GDM1 (cell line): ENCODE results near the gene CAP2.
"Not testable (repeated sequence)": the region's sequence is repeated elsewhere in the genome, so short reads cannot be mapped to it uniquely, and the experiment has no call there.

Source experiments
- DNase-seq: peaks from one replicate; lab custom pipeline; 2025; lab: John Stamatoyannopoulos, UW

Gene CAP2

DNA sequence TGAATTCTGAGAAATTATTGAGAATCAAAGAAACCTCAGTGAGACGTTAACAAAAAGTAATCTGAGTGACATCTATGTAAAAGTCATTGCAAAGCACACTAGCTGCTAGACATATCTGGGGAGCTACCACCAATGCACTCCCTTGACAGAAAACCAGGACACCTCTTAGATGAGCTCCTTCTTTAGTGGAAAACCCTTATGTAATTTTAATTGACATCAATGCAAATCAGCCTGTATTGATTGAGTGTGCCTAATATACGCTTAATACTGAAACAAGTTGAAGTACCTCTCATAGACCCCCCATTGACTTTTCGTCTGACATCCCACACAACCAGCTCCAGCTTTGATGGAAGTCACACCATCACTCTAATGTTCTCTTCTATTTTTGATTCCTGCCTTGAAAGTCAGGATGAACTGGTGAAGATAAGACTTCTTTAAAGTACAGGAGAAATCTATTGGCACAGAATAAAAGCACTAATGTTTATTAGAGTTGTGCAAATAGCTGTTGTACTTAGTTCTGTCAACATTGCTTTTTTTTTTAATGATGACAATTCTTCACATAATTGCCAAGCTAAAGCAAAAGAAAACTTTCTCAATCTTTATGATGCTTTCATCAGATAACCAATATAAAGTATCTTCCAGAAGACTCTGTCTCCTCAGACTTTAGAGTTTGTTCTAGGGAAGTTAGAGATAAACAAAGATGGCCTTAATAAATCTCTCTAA lies 108.7 kb downstream of the CAP2 start:
- DNase-seq: no peak

DNA sequence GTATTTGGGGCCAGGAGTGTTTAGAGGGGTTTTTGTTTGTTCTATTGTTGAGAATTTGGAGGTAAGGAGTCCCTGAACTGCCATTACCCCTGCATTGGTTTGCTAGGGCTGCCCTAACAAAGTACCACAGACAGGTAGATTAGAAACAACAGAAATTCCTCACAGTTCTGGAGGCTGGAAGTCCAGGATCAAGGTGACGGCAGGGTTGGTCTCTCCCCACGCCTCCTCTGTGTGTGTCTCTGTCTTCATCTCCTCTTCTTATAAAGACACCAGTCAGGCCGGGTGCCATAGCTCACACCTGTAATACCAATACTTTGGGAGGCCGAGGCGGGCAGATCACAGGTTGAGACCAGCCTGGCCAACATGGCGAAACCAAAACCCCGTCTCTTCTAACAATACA lies 109.7 kb downstream of the CAP2 start:
- DNase-seq: no peak

- no peak for DNase-seq
Measured at GRCh38 chr6:17504005-17504404, 110.6 kb downstream of the CAP2 start.

- DNase-seq: no peak
Measured at GRCh38 chr6:17505062-17505476, 111.7 kb downstream of the CAP2 start.

GRCh38 chr6:17505767-17506280 lies 112.4 kb downstream of the CAP2 start:
- no peak for DNase-seq

GRCh38 chr6:17506531-17506930 lies 113.1 kb downstream of the CAP2 start:
- DNase-seq: no peak

- DNase-seq: no peak
Measured at GRCh38 chr6:17506962-17507361, 113.6 kb downstream of the CAP2 start.

DNA sequence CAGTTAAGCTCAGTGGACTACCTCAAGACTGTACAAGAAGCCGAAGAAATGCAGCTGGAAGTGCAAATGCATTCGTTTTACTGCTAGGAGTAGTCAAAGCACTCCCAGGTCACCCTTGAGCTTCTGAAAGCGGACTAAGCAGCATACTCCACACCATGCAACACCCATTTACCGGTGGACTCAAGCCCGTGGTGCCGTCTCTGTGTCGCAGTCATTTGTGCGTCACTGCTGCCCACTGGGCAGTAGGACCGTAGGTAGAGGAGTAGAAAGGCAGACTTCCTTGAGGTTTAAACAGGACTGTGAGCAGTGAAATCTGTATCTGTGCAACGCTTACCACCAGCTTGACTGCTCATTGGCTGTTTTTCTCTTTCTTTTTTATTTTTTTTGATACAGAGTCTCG lies 117.7 kb downstream of the CAP2 start:
- no peak for DNase-seq

DNA sequence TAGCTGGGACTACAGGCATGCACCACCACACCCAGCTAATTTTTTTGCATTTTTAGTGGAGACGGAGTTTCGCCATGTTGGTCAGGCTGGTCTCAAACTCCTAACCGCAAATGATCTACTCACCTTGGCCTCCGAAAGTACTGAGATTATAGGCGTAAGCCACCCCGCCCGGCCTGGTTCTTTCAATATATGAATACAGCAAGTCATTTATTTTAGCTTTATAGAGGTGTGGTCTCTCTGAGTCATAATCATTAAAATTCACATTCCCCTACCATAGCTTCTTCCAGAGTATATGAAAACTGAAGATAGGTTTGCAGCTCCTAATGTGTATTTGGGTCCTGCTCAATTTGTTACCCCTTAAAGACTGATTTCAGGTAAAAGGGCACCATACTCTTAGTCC lies 118.2 kb downstream of the CAP2 start:
- DNase-seq: no peak

DNA sequence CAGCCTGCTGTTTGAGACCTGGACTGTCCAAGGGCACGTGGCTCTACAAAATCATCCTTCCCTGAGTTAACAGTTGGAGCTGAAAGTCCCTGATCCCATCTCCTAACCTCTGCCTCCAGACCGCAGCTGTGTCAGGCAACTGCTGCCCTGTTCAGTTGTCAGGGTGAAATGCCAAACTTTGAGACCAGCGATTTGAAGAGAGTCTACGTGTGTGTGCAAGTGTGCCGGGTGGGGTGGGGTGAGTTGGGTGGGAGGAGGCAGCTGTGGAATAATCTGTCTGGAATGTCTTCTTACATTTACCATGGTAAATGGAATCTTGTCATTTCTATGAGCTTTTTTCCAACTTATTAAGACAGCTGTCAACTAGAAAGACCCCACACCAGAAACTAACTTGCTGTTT lies 125.7 kb downstream of the CAP2 start:
- DNase-seq: no peak

GRCh38 chr6:17525637-17526036 lies 132.2 kb downstream of the CAP2 start:
- DNase-seq: no peak

GRCh38 chr6:17527076-17527475 lies 133.7 kb downstream of the CAP2 start:
- DNase-seq: no peak

GRCh38 chr6:17530321-17530835 lies 137.0 kb downstream of the CAP2 start:
- DNase-seq: no peak

- DNase-seq: no peak
Measured at GRCh38 chr6:17536586-17536985, 143.2 kb downstream of the CAP2 start.

DNA sequence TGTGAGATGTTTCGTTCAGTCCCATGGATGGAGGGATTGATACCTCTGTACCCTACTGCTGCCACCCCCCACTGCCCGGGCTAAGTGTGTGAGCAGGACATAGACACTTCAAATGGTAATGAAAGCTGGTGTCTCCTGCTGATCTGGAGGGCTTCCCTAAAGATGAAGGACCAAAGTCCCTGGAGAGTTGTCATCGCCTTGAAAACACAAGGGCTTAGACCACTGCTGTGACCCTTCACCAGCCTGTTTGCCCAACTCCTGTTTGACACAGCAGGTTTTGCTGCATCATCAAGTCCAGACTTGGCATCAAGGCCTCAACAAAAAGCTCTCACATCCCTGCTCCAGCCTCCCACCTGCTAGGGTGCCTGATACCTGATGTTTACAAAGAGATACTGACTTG lies 148.8 kb downstream of the CAP2 start:
- no peak for DNase-seq

DNA sequence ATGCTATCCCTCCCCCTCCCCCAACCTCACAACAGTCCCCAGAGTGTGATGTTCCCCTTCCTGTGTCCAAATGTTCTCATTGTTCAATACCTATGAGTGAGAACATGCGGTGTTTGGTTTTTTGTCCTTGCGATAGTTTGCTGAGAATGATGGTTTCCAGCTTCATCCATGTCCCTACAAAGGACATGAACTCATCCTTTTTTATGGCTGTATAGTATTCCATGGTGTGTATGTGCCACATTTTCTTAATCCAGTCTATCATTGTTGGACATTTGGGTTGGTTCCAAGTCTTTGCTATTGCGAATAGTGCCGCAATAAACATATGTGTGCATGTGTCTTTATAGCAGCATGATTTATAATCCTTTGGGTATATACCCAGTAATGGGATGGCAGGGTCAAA lies 152.3 kb downstream of the CAP2 start:
- not testable (repeated sequence) for DNase-seq

DNA sequence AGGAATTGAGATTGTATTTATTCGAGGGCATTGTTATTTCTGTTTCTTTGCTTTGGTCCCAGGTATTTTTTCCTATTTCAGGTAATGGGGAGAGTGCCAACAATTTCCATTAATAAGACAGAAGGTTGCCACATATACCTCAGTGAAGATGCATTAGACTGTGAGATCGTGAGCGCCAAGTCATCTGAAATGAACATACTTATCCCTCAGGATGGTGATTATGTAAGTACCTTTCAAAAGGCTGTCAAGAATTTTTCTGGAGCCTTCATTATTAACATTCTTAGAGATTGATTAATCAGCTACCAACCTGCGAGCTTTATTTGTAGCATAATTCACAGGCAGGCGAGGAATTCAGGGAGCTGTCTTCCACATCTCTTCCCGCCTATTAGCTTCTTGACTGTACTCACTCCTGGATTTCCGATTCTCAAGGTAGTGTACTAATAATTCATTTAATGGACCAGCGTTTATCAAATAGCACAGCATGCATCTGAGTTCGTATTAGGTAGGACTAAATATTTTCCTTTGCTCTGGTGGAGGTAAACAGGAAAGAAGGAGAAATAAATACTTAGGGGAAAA lies 158.1 kb downstream of the CAP2 start:
- DNase-seq: no peak

- no peak for DNase-seq
Measured at GRCh38 chr6:17552861-17553260, 159.5 kb downstream of the CAP2 start.

- no peak for DNase-seq
Measured at GRCh38 chr6:17556014-17556413, 162.6 kb downstream of the CAP2 start.

- no peak for DNase-seq
Measured at GRCh38 chr6:17562636-17563035, 169.2 kb downstream of the CAP2 start.

- DNase-seq: no peak
Measured at GRCh38 chr6:17565399-17565798, 172.0 kb downstream of the CAP2 start.

DNA sequence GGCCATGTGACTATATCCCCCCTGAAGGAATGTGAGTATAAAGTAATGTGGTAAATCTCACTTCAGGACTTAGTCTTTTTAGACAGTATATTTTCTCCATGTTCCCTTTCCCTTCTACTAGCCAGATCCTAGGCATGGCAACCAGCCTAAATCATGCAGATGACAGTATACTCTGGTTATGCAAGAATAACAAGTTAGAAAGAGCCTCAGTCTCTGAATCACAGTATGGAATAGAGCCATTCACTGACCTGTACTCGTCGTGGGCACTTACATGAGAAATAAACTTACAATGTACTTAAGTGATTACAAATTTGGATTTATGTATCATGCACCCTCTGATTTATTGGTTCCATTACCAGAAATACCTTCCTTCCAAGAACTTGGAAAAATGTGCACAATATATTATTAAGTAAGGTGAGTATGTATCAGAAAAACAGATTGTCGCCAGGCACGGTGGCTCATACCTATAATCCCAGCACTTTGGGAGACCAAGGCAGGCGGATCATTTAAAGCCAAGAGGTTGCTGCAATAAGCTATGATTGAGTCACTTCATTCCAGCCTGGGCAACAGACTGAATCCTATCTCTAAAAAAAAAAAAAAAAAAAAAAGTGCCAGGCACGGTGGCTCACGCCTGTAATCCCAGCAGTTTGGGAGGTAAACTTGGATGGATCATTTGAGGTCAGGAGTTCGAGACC lies 181.6 kb downstream of the CAP2 start:
- DNase-seq: no peak

DNA sequence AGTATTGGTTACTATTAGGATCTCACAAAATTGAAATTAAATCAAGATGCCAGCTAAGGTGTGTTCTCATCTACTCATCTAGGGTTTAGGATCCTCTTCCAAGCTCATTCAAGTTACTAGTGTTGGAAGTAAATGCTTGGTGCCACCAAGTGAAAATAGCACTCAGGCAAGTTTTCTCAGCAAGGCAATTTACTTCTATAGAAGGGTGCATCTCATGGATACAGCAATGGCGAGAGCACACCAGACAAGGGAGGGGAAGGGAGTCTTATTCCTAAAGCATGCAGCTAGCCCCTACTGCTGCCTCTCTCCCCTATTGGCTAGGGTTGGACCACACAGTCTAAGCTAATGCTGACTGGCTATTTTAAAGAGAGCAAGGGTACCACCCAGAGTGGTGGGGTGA lies 183.7 kb downstream of the CAP2 start:
- DNase-seq: no peak
